ENCODE measurements around the gene FERMT3. TPM values are rescaled to one million over a fixed set of nuclear protein-coding genes. Genes with fewer than 3 reads are reported as not detected.

FERMT3 gene
- total and polyA plus RNA-seq, 7 experiments from 2014 or later = 77.1 to 209 (median 120) TPM

GRCh38 chr11:64233913-64234586 is 27.5 kb downstream of the FERMT3 start, which contains the start of gene VEGFB:
VEGFB (plus strand) TSS chr11:64234584; CDS start chr11:64234834, 250 bp downstream.
- Mint-ChIP-seq H3K36me3 (peaks cover 0 to 7% (median 0%) of the 10 kb centered on the region in 5 donors), H3K4me1 (peaks cover 20 to 53% (median 44%) of the 10 kb centered on the region in 7 donors), H3K27ac (peak within 1 kb of the TSS; percentile 72 to 96 (median 86)), H3K4me3 (peak within 1 kb of the TSS; percentile 74 to 90 (median 84)), H3K27me3 (no peaks in the 10 kb centered on the region), H3K9me3 (no peaks in the 10 kb centered on the region)
- peak within 1 kb of the TSS; percentile 76 for H3K27ac ChIP-seq (ENCODE audit: low read depth, low read length)
- POLR2A ChIA-PET = interaction anchor here (1.0 to 8.3 kb wide), 5 partner anchors 11 to 83 kb away, joined by 3 to 94 read pairs (median 7); partner anchors contain the start of genes FERMT3, PRDX5 and TRMT112
- CTCF ChIA-PET = interaction anchor here (1.0 kb wide), 1 partner anchor 10 kb away, joined by 4 read pairs; no protein-coding TSS in a partner anchor
- no peaks in the 10 kb centered on the region for H3K9me3 ChIP-seq (ENCODE audit: control insufficient read depth in 2 of 3, low read length in 3 of 3)
- H3K27me3 ChIP-seq (ENCODE audit: control insufficient read depth in 2 of 2, insufficient read depth in 2 of 2, low read length in 2 of 2) = no peaks in the 10 kb centered on the region
- H3K36me3 ChIP-seq (ENCODE audit: control insufficient read depth in 2 of 3, insufficient read depth in 3 of 3, low read length in 3 of 3) = peaks cover 0 to 19% (median 6%) of the 10 kb centered on the region in 3 experiments
- intact Hi-C loops (cut with micrococcal nuclease) = loop anchor here in 1 of 2 donors (1.0 kb wide), 1 partner anchor 8 kb away; the partner anchor contains the start of genes NUDT22 and TRPT1
- peak within 1 kb of the TSS; percentile 56 for H3K4me3 ChIP-seq (ENCODE audit: low read length)
- peak; percentile 48 to 81 (median 53) for DNase-seq
- peak; percentile 72 for ATAC-seq
- H3K4me1 ChIP-seq (ENCODE audit: control insufficient read depth in 2 of 2, insufficient read depth in 2 of 2, low read length in 2 of 2) = peaks cover 22 to 33% of the 10 kb centered on the region in 2 donors

GRCh38 chr11:64234647-64235379 is 28.3 kb downstream of the FERMT3 start:
- no peaks in the 10 kb centered on the region for H3K27me3 Mint-ChIP-seq
- Histone ChIP-seq H3K36me3 (ENCODE audit: control insufficient read depth in 2 of 3, insufficient read depth in 3 of 3, low read length in 3 of 3) (peaks cover 0 to 19% (median 6%) of the 10 kb centered on the region in 3 experiments), H3K27ac (ENCODE audit: low read depth, low read length) (peak overlapping the region; percentile 71), H3K9me3 (ENCODE audit: control insufficient read depth in 2 of 3, low read length in 3 of 3) (no peaks in the 10 kb centered on the region), H3K4me1 (ENCODE audit: control insufficient read depth in 2 of 2, insufficient read depth in 2 of 2, low read length in 2 of 2) (peaks cover 15 to 27% of the 10 kb centered on the region in 2 donors), H3K4me3 (ENCODE audit: low read length) (peak overlapping the region; percentile 56), H3K27me3 (ENCODE audit: control insufficient read depth in 2 of 2, insufficient read depth in 2 of 2, low read length in 2 of 2) (no peaks in the 10 kb centered on the region)
- ChIA-PET CTCF (interaction anchor here (1.0 kb wide), 1 partner anchor 9 kb away, joined by 4 read pairs; no protein-coding TSS in a partner anchor), POLR2A (interaction anchor here (0.6 to 8.3 kb wide), 7 partner anchors 10 to 1623 kb away, joined by 3 to 94 read pairs (median 3); partner anchors contain the start of genes CFL1, EHD1, FERMT3 and PRDX5)
- no peaks in the 10 kb centered on the region for H3K9me3 Mint-ChIP-seq
- peaks cover 0 to 7% (median 0%) of the 10 kb centered on the region in 5 donors for H3K36me3 Mint-ChIP-seq
- peaks cover 13 to 45% (median 37%) of the 10 kb centered on the region in 7 donors for H3K4me1 Mint-ChIP-seq
- H3K4me3 Mint-ChIP-seq = peak overlapping the region; percentile 65 to 90 (median 81)
- peak overlapping the region in 8 of 9 donors; percentile 48 to 89 (median 83) for H3K27ac Mint-ChIP-seq
- DNase-seq (peak; percentile 43 to 70 (median 55)), ATAC-seq (peak; percentile 68)
- intact Hi-C loops (cut with micrococcal nuclease) = loop anchor here in 1 of 2 donors (1.0 kb wide), 1 partner anchor 9 kb away; the partner anchor contains the start of genes NUDT22 and TRPT1

GRCh38 chr11:64235437-64236161 is 29.1 kb downstream of the FERMT3 start:
- CTCF ChIA-PET = no interaction called here
- DNase-seq (no peak), ATAC-seq (no peak)
- Histone ChIP-seq H3K36me3 (ENCODE audit: control insufficient read depth in 2 of 3, insufficient read depth in 3 of 3, low read length in 3 of 3) (peaks cover 0 to 19% (median 6%) of the 10 kb centered on the region in 3 experiments), H3K27me3 (ENCODE audit: control insufficient read depth in 2 of 2, insufficient read depth in 2 of 2, low read length in 2 of 2) (no peaks in the 10 kb centered on the region), H3K27ac (ENCODE audit: low read depth, low read length) (peak overlapping the region; percentile 71), H3K4me3 (ENCODE audit: low read length) (peak overlapping the region; percentile 56), H3K4me1 (ENCODE audit: control insufficient read depth in 2 of 2, insufficient read depth in 2 of 2, low read length in 2 of 2) (peaks cover 20 to 32% of the 10 kb centered on the region in 2 donors), H3K9me3 (ENCODE audit: control insufficient read depth in 2 of 3, low read length in 3 of 3) (no peaks in the 10 kb centered on the region)
- peak overlapping the region in 8 of 9 donors; percentile 48 to 89 (median 83) for H3K27ac Mint-ChIP-seq
- peaks cover 20 to 49% (median 41%) of the 10 kb centered on the region in 7 donors for H3K4me1 Mint-ChIP-seq
- peak overlapping the region; percentile 65 to 90 (median 81) for H3K4me3 Mint-ChIP-seq
- intact Hi-C loops (cut with micrococcal nuclease) = no loop called here
- POLR2A ChIA-PET = interaction anchor here (0.5 to 8.3 kb wide), 9 partner anchors 10 to 1622 kb away, joined by 3 to 94 read pairs (median 3); partner anchors contain the start of genes CFL1, EHD1, FERMT3 and HNRNPUL2
- H3K9me3 Mint-ChIP-seq = no peaks in the 10 kb centered on the region
- H3K36me3 Mint-ChIP-seq = peaks cover 0 to 7% (median 0%) of the 10 kb centered on the region in 5 donors
- no peaks in the 10 kb centered on the region for H3K27me3 Mint-ChIP-seq

- POLR2A ChIA-PET = interaction anchor here (0.6 to 6.3 kb wide), 3 partner anchors 14 to 31 kb away, joined by 3 to 58 read pairs (median 4); partner anchors contain the start of gene FERMT3
- Mint-ChIP-seq H3K9me3 (no peaks in the 10 kb centered on the region), H3K4me3 (peak overlapping the region in 2 of 10 donors; percentile 12 to 45), H3K27me3 (no peaks in the 10 kb centered on the region), H3K4me1 (peaks cover 19 to 45% (median 35%) of the 10 kb centered on the region in 7 donors), H3K27ac (peak overlapping the region in 7 of 9 donors; percentile 41 to 99 (median 53)), H3K36me3 (peaks cover 0 to 8% (median 0%) of the 10 kb centered on the region in 5 donors)
- intact Hi-C loops (cut with micrococcal nuclease) = no loop called here
- Histone ChIP-seq H3K4me1 (ENCODE audit: control insufficient read depth in 2 of 2, insufficient read depth in 2 of 2, low read length in 2 of 2) (peaks cover 22 to 33% of the 10 kb centered on the region in 2 donors), H3K36me3 (ENCODE audit: control insufficient read depth in 2 of 3, insufficient read depth in 3 of 3, low read length in 3 of 3) (peaks cover 0 to 23% (median 6%) of the 10 kb centered on the region in 3 experiments), H3K9me3 (ENCODE audit: control insufficient read depth in 2 of 3, low read length in 3 of 3) (no peaks in the 10 kb centered on the region), H3K27ac (ENCODE audit: low read depth, low read length) (no peak overlapping the region), H3K27me3 (ENCODE audit: control insufficient read depth in 2 of 2, insufficient read depth in 2 of 2, low read length in 2 of 2) (no peaks in the 10 kb centered on the region), H3K4me3 (ENCODE audit: low read length) (no peak overlapping the region)
- CTCF ChIA-PET = interaction anchor here (0.7 to 1.3 kb wide), 2 partner anchors 13 to 20 kb away, joined by 3 read pairs; no protein-coding TSS in a partner anchor
- ATAC-seq (no peak), DNase-seq (no peak)
Measured at GRCh38 chr11:64237484-64237951, 31.0 kb downstream of the FERMT3 start.

- ChIA-PET POLR2A (interaction anchor here (1.2 to 6.3 kb wide), 5 partner anchors 9 to 67 kb away, joined by 3 to 58 read pairs (median 5); partner anchors contain the start of genes ESRRA, FERMT3, NUDT22 and PPP1R14B), CTCF (no interaction called here)
- no peak for ATAC-seq
- H3K4me3 Mint-ChIP-seq = peak overlapping the region in 2 of 10 donors; percentile 12 to 25
- Histone ChIP-seq H3K4me3 (ENCODE audit: low read length) (no peak overlapping the region), H3K27me3 (ENCODE audit: control insufficient read depth in 2 of 2, insufficient read depth in 2 of 2, low read length in 2 of 2) (no peaks in the 10 kb centered on the region), H3K9me3 (ENCODE audit: control insufficient read depth in 2 of 3, low read length in 3 of 3) (no peaks in the 10 kb centered on the region), H3K36me3 (ENCODE audit: control insufficient read depth in 2 of 3, insufficient read depth in 3 of 3, low read length in 3 of 3) (peaks cover 0 to 23% (median 6%) of the 10 kb centered on the region in 3 experiments), H3K4me1 (ENCODE audit: control insufficient read depth in 2 of 2, insufficient read depth in 2 of 2, low read length in 2 of 2) (peaks cover 22 to 36% of the 10 kb centered on the region in 2 donors), H3K27ac (ENCODE audit: low read depth, low read length) (peak overlapping the region; percentile 42)
- no peaks in the 10 kb centered on the region for H3K27me3 Mint-ChIP-seq
- H3K9me3 Mint-ChIP-seq = no peaks in the 10 kb centered on the region
- H3K27ac Mint-ChIP-seq = peak overlapping the region; percentile 41 to 100 (median 69)
- H3K4me1 Mint-ChIP-seq = peaks cover 14 to 48% (median 34%) of the 10 kb centered on the region in 7 donors
- DNase-seq = no peak
- peaks cover 0 to 8% (median 0%) of the 10 kb centered on the region in 5 donors for H3K36me3 Mint-ChIP-seq
- intact Hi-C loops (cut with micrococcal nuclease) = no loop called here
Measured at GRCh38 chr11:64238076-64238475, 31.6 kb downstream of the FERMT3 start.
